Stimulated activated CD4-positive, alpha-beta T cell treated with anti-CD3 and anti-CD28 coated beads, TNF-alpha, amount 100 ng/mL, for 4 hours (primary cell): Measurements from ENCODE around the gene CNTN2.
A peak's percentile ranks its signal among the peaks of the same experiment; 100 is the strongest.

ENCODE experiments used
- DNase-seq, 3 experiments: peaks; one replicate each; pipeline ENCODE4 v3.0.0-alpha.2; 2020; ENCODE audit warnings: low read depth in 3 of 3

Gene CNTN2

GRCh38 chr1:205056956-205057568 is 14.1 kb downstream of the CNTN2 start:
- DNase-seq = no peak

- DNase-seq = no peak
These were observed 15.0 kb downstream of the CNTN2 start for GRCh38 chr1:205057808-205058575.

- no peak for DNase-seq
These were observed 15.8 kb downstream of the CNTN2 start for GRCh38 chr1:205058853-205059252.

GRCh38 chr1:205059660-205060059 is 16.6 kb downstream of the CNTN2 start:
- no peak for DNase-seq

- DNase-seq = no peak
These were observed 17.7 kb downstream of the CNTN2 start for GRCh38 chr1:205060746-205061145.

- no peak for DNase-seq
These were observed 18.2 kb downstream of the CNTN2 start for GRCh38 chr1:205061227-205061626.

- peak; percentile 31 to 42 (median 38) for DNase-seq
These were observed 18.7 kb downstream of the CNTN2 start for GRCh38 chr1:205061665-205062069.

GRCh38 chr1:205062319-205062718 is 19.3 kb downstream of the CNTN2 start:
- DNase-seq = no peak

- DNase-seq = no peak
These were observed 19.9 kb downstream of the CNTN2 start for GRCh38 chr1:205062895-205063294.

GRCh38 chr1:205064301-205064700 is 21.3 kb downstream of the CNTN2 start:
- DNase-seq = no peak

- no peak for DNase-seq
These were observed 21.8 kb downstream of the CNTN2 start for GRCh38 chr1:205064741-205065316.

- DNase-seq = no peak
These were observed 22.7 kb downstream of the CNTN2 start for GRCh38 chr1:205065666-205066065.

- no peak for DNase-seq
These were observed 23.3 kb downstream of the CNTN2 start for GRCh38 chr1:205066141-205066818.

- DNase-seq = no peak
These were observed 24.0 kb downstream of the CNTN2 start for GRCh38 chr1:205067031-205067430.

GRCh38 chr1:205068001-205068400 is 25.0 kb downstream of the CNTN2 start:
- no peak for DNase-seq

- DNase-seq = no peak
These were observed 25.5 kb downstream of the CNTN2 start for GRCh38 chr1:205068457-205069040.

GRCh38 chr1:205069371-205070125 is 26.5 kb downstream of the CNTN2 start:
- DNase-seq = no peak

- no peak for DNase-seq
These were observed 28.0 kb downstream of the CNTN2 start for GRCh38 chr1:205071028-205071409.

GRCh38 chr1:205071801-205072200 is 28.8 kb downstream of the CNTN2 start:
- no peak for DNase-seq

GRCh38 chr1:205072286-205072685 is 29.3 kb downstream of the CNTN2 start:
- no peak for DNase-seq

- no peak for DNase-seq
These were observed 29.9 kb downstream of the CNTN2 start for GRCh38 chr1:205072881-205073280.
